Endothelial cell of umbilical vein (primary cell): ENCODE data around the gene CRTAP.

Experiments used
- CTCF ChIP-seq, 2 donors: IDR thresholded peaks; 1 replicate in 1 of 2; 2 replicates in 1 of 2; pipeline ENCODE4 v1.5.1; 2011; ENCODE audit warnings: low read length in 2 of 2, mild to moderate bottlenecking in 2 of 2, moderate library complexity in 2 of 2, control low read depth in 1 of 2, inconsistent platforms in 1 of 2, low read depth in 1 of 2; ENCODE audit not compliant: insufficient read depth in 1 of 2; ENCODE audit errors: extremely low read depth in 1 of 2
- EZH2 ChIP-seq: IDR thresholded peaks from 2 replicates; pipeline ENCODE4 v1.6.1; 2012; ENCODE audit warnings: borderline replicate concordance, low read depth, mild to moderate bottlenecking, moderate library complexity, low read length, inconsistent platforms; ENCODE audit not compliant: severe bottlenecking
- FOS ChIP-seq: IDR thresholded peaks from 2 replicates; pipeline ENCODE4 v1.6.1; 2011; ENCODE audit warnings: mild to moderate bottlenecking, low read length, moderate library complexity, borderline replicate concordance; ENCODE audit not compliant: insufficient read depth
- JUN ChIP-seq: IDR thresholded peaks from 2 replicates; pipeline ENCODE4 v1.6.1; 2011; ENCODE audit warnings: borderline replicate concordance, low read depth; ENCODE audit not compliant: insufficient read length, insufficient read depth
- MAX ChIP-seq: IDR thresholded peaks from 2 replicates; pipeline ENCODE4 v1.6.1; 2011; ENCODE audit not compliant: insufficient read depth, insufficient read length
- MYC ChIP-seq: IDR thresholded peaks from one replicate; pipeline ENCODE4 v1.6.1; 2011; ENCODE audit warnings: mild to moderate bottlenecking, low read depth, low read length
- POLR2A ChIP-seq: IDR thresholded peaks from 2 replicates; pipeline ENCODE4 v1.6.1; 2012; ENCODE audit warnings: low read depth, mild to moderate bottlenecking, control low read depth, low read length
- POLR2AphosphoS5 ChIP-seq: IDR thresholded peaks from 2 replicates; pipeline ENCODE4 v1.6.1; 2012; ENCODE audit warnings: low read depth, mild to moderate bottlenecking, control low read depth, low read length, moderate library complexity; ENCODE audit not compliant: insufficient read depth

DNA sequence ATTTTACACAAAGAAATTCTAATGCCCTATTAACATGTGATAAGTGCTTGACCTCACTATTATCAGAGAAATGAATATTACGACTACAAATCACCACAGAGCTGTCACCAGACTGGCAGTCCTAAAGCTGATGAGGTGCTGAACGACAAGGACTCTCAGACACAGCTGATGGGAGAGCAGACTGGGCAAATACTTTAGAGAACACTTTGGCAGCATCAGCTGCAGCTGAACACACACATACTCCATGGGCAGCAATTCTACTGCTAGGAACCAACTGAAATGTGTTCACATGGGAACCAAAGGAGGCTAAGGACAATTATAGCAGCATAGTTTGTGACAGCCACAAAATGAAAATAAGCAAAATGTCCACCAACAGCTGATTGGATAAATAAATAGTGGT lies 59.3 kb downstream of the CRTAP start:
- TF ChIP-seq CTCF (IDR thresholded peaks at IDR 0.05; ENCODE audit: extremely low read depth in 1 of 2, insufficient read depth in 1 of 2, low read depth in 1 of 2, low read length in 2 of 2) (no peak), EZH2 (no peak), POLR2A (no peak), POLR2AphosphoS5 (no peak), MAX (no peak), MYC (no peak), JUN (no peak), FOS (no peak)
